Motor neuron (in vitro differentiated cells): ENCODE measurements around the gene SREBF1. TPM values are rescaled to one million over a fixed set of nuclear protein-coding genes. Genes with fewer than 3 reads are reported as not detected.

ENCODE experiments used
- ATAC-seq, 8 experiments: fragments of 200-7000 bp; cut with Tn5 transposase; replicated peaks in 6 of 8; 2 replicates each; pipeline ENCODE4 v1.8.0; 2021; ENCODE audit warnings: mild to moderate bottlenecking in 8 of 8, moderate library complexity in 8 of 8
- H3K27ac ChIP-seq, 2 donors: fragments of 250-450 bp; sonication (Bioruptor Pico); 2 replicates each; pipeline ENCODE4 v1.9.0; 2021; ENCODE audit warnings: antibody characterized with exemption in 2 of 2, mild to moderate bottlenecking in 2 of 2, moderate library complexity in 1 of 2
- H3K4me1 ChIP-seq, 2 donors: fragments of 250-450 bp; sonication (Bioruptor Pico); replicated peaks in 1 of 2; 2 replicates each; pipeline ENCODE4 v1.6.1; 2021; ENCODE audit warnings: antibody characterized with exemption in 2 of 2, mild to moderate bottlenecking in 2 of 2, moderate library complexity in 1 of 2
- H3K4me3 ChIP-seq, 5 donors: fragments of 250-450 bp; sonication (Bioruptor Pico); 2 replicates each; pipeline ENCODE4 v1.9.0; 2021; ENCODE audit warnings: antibody characterized with exemption in 5 of 5, mild to moderate bottlenecking in 5 of 5, moderate library complexity in 4 of 5
- WGBS, 10 experiments: fragments of 450-650 bp; shearing (Covaris generic); methylation state at CpG; one replicate each; pipeline ENCODE4 v1.0.0; 2022; 5-methylcytosine and 5-hydroxymethylcytosine counted together
- in situ Hi-C, 9 experiments: fragments of 400-800 bp; cut with MboI; loops; one replicate each; pipeline ENCODE4 v1.15.0; 2021; ENCODE audit warnings: low sequenced_read_pairs in 9 of 9, low pct_unique_long_range_greater_than_20kb in 2 of 9; ENCODE audit not compliant: unreplicated experiment in 9 of 9
- total RNA-seq, 8 experiments: library from RNA; unstranded; fragments of 300-600 nt; gene quantifications; 2 replicates each; pipeline versions ENCODE4 v1.2.3 to v1.2.4, GENCODE V29; 2022

SREBF1 gene
- total RNA-seq, 8 experiments from 2014 or later: 14.0 to 204 (median 22.9) TPM

GRCh38 chr17:17872547-17873345, 36.0 kb upstream of the SREBF1 start:
- H3K4me1 ChIP-seq: peaks cover 31 to 32% of the 10 kb centered on the region in 2 donors
- in situ Hi-C loops: loop anchor here in 2 of 9 experiments (25.0 kb wide), 1 partner anchor 185 kb away; the partner anchor contains the start of gene RAI1 (in 2 of the 2)

GRCh38 chr17:17871913-17872312, 35.1 kb upstream of the SREBF1 start:
- in situ Hi-C loops: loop anchor here in 2 of 9 experiments (25.0 kb wide), 1 partner anchor 185 kb away; the partner anchor contains the start of gene RAI1 (in 2 of the 2)
- WGBS, 10 experiments: 60 to 100% (median 82%) methylated on average over 1 to 2 of the region's 3 CpGs; no CpG with 5 or more reads in 1 of the 10 experiments
- peaks cover 29 to 32% of the 10 kb centered on the region in 2 donors for H3K4me1 ChIP-seq
- H3K27ac ChIP-seq: no peak overlapping the region
- no peak overlapping the region for H3K4me3 ChIP-seq
- no peak for ATAC-seq

More at GRCh38 chr17:17872547-17873345, 36.0 kb upstream of the SREBF1 start:
- Histone ChIP-seq H3K4me3 (no peak overlapping the region), H3K27ac (no peak overlapping the region)
- no peak for ATAC-seq
- WGBS, 10 experiments: 50 to 100% (median 81%) methylated on average over 1 to 9 of the region's 9 CpGs; no CpG with 5 or more reads in 2 of the 10 experiments

- no peak overlapping the region for H3K27ac ChIP-seq
- 40 to 100% (median 90%) methylated on average over 1 to 4 of the region's 6 CpGs; no CpG with 5 or more reads in 3 of the 10 experiments for WGBS, 10 experiments
- no peak for ATAC-seq
- in situ Hi-C loops: loop anchor here in 2 of 9 experiments (25.0 kb wide), 1 partner anchor 183 kb away; the partner anchor contains the start of gene RAI1 (in 2 of the 2)
- no peak overlapping the region for H3K4me3 ChIP-seq
- H3K4me1 ChIP-seq: peaks cover 26 to 33% of the 10 kb centered on the region in 2 donors
Observed at GRCh38 chr17:17870247-17870646, 33.5 kb upstream of the SREBF1 start.

- Histone ChIP-seq H3K27ac (peak overlapping the region; percentile 51 to 54), H3K4me3 (no peak overlapping the region), H3K4me1 (peaks cover 26 to 33% of the 10 kb centered on the region in 2 donors)
- 0 to 80% (median 41%) methylated on average over 1 to 16 of the region's 18 CpGs; no CpG with 5 or more reads in 2 of the 10 experiments for WGBS, 10 experiments
- in situ Hi-C loops: loop anchor here in 2 of 9 experiments (25.0 kb wide), 1 partner anchor 182 kb away; the partner anchor contains the start of gene RAI1 (in 2 of the 2)
- peak; percentile 36 to 94 (median 92) for ATAC-seq
Observed at GRCh38 chr17:17868641-17869522, 32.1 kb upstream of the SREBF1 start.

GRCh38 chr17:17866897-17867296, 30.1 kb upstream of the SREBF1 start:
- Histone ChIP-seq H3K4me3 (no peak overlapping the region), H3K27ac (no peak overlapping the region), H3K4me1 (peaks cover 26 to 33% of the 10 kb centered on the region in 2 donors)
- in situ Hi-C loops: loop anchor here in 2 of 9 experiments (25.0 kb wide), 1 partner anchor 180 kb away; the partner anchor contains the start of gene RAI1 (in 2 of the 2)
- ATAC-seq: no peak
- 79 to 100% (median 92%) methylated on average over 1 to 4 of the region's 4 CpGs; no CpG with 5 or more reads in 6 of the 10 experiments for WGBS, 10 experiments

- in situ Hi-C loops: loop anchor here in 2 of 9 experiments (25.0 kb wide), 1 partner anchor 179 kb away; the partner anchor contains the start of gene RAI1 (in 2 of the 2)
- Histone ChIP-seq H3K4me1 (peaks cover 26 to 33% of the 10 kb centered on the region in 2 donors), H3K27ac (no peak overlapping the region), H3K4me3 (no peak overlapping the region)
- WGBS, 10 experiments: 0 to 100% (median 86%) methylated on average over 1 of the region's 3 CpGs; no CpG with 5 or more reads in 7 of the 10 experiments
- ATAC-seq: no peak
Observed at GRCh38 chr17:17866425-17866824, 29.6 kb upstream of the SREBF1 start.

- Histone ChIP-seq H3K27ac (no peak overlapping the region), H3K4me1 (peaks cover 36% of the 10 kb centered on the region in 2 donors), H3K4me3 (no peak overlapping the region)
- 75 to 90% (median 88%) methylated on average over 1 of the region's 1 CpG; no CpG with 5 or more reads in 7 of the 10 experiments for WGBS, 10 experiments
- no peak for ATAC-seq
- in situ Hi-C loops: loop anchor here in 2 of 9 experiments (25.0 kb wide), 1 partner anchor 178 kb away; the partner anchor contains the start of gene RAI1 (in 2 of the 2)
Observed at GRCh38 chr17:17865035-17865434, 28.2 kb upstream of the SREBF1 start.

GRCh38 chr17:17860766-17861107, 24.0 kb upstream of the SREBF1 start:
- peak in 5 of 8 experiments; percentile 5 to 40 (median 18) for ATAC-seq
- Histone ChIP-seq H3K4me1 (peaks cover 7 to 11% of the 10 kb centered on the region in 2 donors), H3K27ac (no peak overlapping the region), H3K4me3 (no peak overlapping the region)
- WGBS, 10 experiments: 66 to 100% (median 100%) methylated on average over 1 to 3 of the region's 5 CpGs; no CpG with 5 or more reads in 7 of the 10 experiments
- in situ Hi-C loops: loop anchor here in 2 of 9 experiments (25.0 kb wide), 1 partner anchor 173 kb away; the partner anchor contains the start of gene RAI1 (in 2 of the 2)

GRCh38 chr17:17859909-17860765, 23.4 kb upstream of the SREBF1 start:
- in situ Hi-C loops: loop anchor here in 2 of 9 experiments (25.0 kb wide), 1 partner anchor 173 kb away; the partner anchor contains the start of gene RAI1 (in 2 of the 2)
- Histone ChIP-seq H3K4me1 (peaks cover 7 to 11% of the 10 kb centered on the region in 2 donors), H3K27ac (no peak overlapping the region), H3K4me3 (no peak overlapping the region)
- 0 to 100% (median 36%) methylated on average over 1 to 4 of the region's 9 CpGs; no CpG with 5 or more reads in 2 of the 10 experiments for WGBS, 10 experiments
- peak; percentile 72 to 93 (median 87) for ATAC-seq

GRCh38 chr17:17857496-17857895, 20.7 kb upstream of the SREBF1 start:
- in situ Hi-C loops: loop anchor here in 2 of 9 experiments (25.0 kb wide), 1 partner anchor 170 kb away; the partner anchor contains the start of gene RAI1 (in 2 of the 2)
- 80 to 100% (median 92%) methylated on average over 1 to 3 of the region's 4 CpGs; no CpG with 5 or more reads in 4 of the 10 experiments for WGBS, 10 experiments
- Histone ChIP-seq H3K27ac (no peak overlapping the region), H3K4me3 (no peak overlapping the region), H3K4me1 (peaks cover 7 to 11% of the 10 kb centered on the region in 2 donors)
- ATAC-seq: no peak

GRCh38 chr17:17856386-17856785, 19.6 kb upstream of the SREBF1 start:
- Histone ChIP-seq H3K4me1 (peaks cover 16 to 17% of the 10 kb centered on the region in 2 donors), H3K4me3 (no peak overlapping the region), H3K27ac (no peak overlapping the region)
- WGBS, 10 experiments: no CpG with 5 or more reads among the region's 2 CpGs
- ATAC-seq: peak; percentile 6 to 84 (median 50)
- in situ Hi-C loops: loop anchor here in 2 of 9 experiments (25.0 kb wide), 1 partner anchor 169 kb away; the partner anchor contains the start of gene RAI1 (in 2 of the 2)
